ENCODE data around the gene FANCB. TPM values are rescaled to one million over a fixed set of nuclear protein-coding genes. Genes with fewer than 3 reads are reported as not detected.

FANCB gene
- total and polyA plus RNA-seq, 12 donors = 0.03 to 3.5 (median 0.58) TPM

GRCh38 chrX:14798805-14799397 is 74.0 kb downstream of the FANCB start:
- Histone ChIP-seq H3K4me1 (replicated peaks in 1 of 2) (no peaks in the 10 kb centered on the region), H3K27me3 (no peaks in the 10 kb centered on the region), H3K36me3 (replicated peaks in 1 of 2) (no peaks in the 10 kb centered on the region), H3K27ac (no peak overlapping the region), H3K4me3 (no peak overlapping the region), H3K9me3 (replicated peaks in 1 of 3) (no peaks in the 10 kb centered on the region)
- 63 to 87% (median 76%) methylated on average over 3 of the region's 3 CpGs for WGBS, 4 donors
- intact Hi-C loops (cut with DNase I) = no loop called here
- DNase-seq = no peak
- TF ChIP-seq POLR2A (IDR thresholded peaks at IDR 0.05) = no peak
- TF ChIP-seq, protein P1, sequence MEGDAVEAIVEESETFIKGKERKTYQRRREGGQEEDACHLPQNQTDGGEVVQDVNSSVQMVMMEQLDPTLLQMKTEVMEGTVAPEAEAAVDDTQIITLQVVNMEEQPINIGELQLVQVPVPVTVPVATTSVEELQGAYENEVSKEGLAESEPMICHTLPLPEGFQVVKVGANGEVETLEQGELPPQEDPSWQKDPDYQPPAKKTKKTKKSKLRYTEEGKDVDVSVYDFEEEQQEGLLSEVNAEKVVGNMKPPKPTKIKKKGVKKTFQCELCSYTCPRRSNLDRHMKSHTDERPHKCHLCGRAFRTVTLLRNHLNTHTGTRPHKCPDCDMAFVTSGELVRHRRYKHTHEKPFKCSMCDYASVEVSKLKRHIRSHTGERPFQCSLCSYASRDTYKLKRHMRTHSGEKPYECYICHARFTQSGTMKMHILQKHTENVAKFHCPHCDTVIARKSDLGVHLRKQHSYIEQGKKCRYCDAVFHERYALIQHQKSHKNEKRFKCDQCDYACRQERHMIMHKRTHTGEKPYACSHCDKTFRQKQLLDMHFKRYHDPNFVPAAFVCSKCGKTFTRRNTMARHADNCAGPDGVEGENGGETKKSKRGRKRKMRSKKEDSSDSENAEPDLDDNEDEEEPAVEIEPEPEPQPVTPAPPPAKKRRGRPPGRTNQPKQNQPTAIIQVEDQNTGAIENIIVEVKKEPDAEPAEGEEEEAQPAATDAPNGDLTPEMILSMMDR (IDR thresholded peaks at IDR 0.05) = no peak

Other genes starting within 250 kb of the FANCB start
- gene MOSPD2, start 352 bp upstream of the FANCB start, total RNA-seq = 10 to 100 TPM in 7 of 9 donors, 1 to 10 TPM in 2; 6.2 to 29.0 (median 12.7) TPM
- 10 to 100 TPM in 1 of 3 donors, 1 to 10 TPM in 2; 2.8 to 17.4 (median 3.3) TPM for gene MOSPD2, start 352 bp upstream of the FANCB start, polyA plus RNA-seq

Data from adrenal gland (tissue), 12 donors.